Myocyte (in vitro differentiated cells): ENCODE results near the gene RGS17. TPM values are rescaled to one million over a fixed set of nuclear protein-coding genes. Genes with fewer than 3 reads are reported as not detected.
"Not testable (repeated sequence)": the region's sequence is repeated elsewhere in the genome, so short reads cannot be mapped to it uniquely, and the experiment has no call there.

Experiments
- DNase-seq: peaks from one replicate; pipeline ENCODE4 v3.0.0-alpha.2; 2012; ENCODE audit warnings: low read depth
- polyA plus RNA-seq: library from polyadenylated mRNA; unstranded; fragments of >200 nt; gene quantifications from one replicate; pipeline ENCODE4 v1.2.1, GENCODE V29; 2012; ENCODE audit warnings: missing spikeins
- total RNA-seq: library from RNA; depleted of rRNA; stranded (reverse); fragments of >200 nt; gene quantifications from 2 replicates; pipeline ENCODE4 v1.2.3, GENCODE V29; 2014

Gene RGS17, protein sequence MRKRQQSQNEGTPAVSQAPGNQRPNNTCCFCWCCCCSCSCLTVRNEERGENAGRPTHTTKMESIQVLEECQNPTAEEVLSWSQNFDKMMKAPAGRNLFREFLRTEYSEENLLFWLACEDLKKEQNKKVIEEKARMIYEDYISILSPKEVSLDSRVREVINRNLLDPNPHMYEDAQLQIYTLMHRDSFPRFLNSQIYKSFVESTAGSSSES
- total RNA-seq, result 4.7 and 6.7 TPM in 2 replicates
- polyA plus RNA-seq, result 0.43 TPM

DNA sequence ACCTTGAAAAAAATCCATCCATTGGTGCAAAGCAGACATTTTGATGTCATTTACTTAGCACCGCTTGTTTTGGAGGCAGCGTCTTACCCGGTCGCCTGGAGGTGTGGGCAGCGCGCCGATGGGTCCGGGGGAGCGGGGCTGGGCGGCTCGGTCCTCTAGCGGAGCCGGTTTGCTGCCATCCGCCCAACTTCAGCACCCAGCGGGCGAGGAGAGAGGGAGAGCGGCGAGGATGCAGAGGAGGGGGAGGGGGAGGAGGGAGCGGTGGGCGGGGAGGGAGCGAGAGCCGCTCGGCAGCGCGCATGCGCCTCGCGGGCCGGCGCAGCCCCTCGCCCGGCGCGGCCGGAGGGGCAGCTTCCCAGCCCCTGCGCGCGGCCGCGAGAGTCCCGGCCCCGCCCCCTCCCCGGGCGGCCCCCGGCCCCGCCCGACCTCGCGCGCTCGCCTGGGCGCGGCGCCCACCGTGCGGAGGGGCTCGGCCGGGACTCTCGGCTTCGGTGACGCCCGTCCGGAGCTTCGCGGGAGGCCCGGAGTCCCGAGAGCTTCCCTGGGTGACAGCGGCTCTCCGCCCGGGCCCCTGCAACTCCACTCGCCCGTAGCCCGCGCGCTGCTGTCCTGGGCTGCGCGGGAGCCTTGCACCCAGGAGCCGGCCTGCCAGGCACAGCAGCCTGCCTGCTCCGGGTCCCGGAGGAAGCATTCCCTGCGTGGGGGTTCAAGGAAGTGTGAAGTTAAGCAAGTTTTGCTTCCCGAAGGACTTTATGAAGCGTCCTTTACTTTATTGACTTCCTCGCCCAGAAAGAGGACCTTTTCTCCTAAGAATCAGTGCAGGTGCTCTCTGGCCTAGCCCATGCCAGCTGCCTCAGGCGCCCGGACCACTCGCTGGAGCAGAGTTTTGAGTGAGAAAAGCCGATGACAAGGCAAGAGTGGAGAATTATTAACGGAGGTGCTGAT is at the start of gene RGS17:
TSS of gene RGS17 (minus strand) at position 246 of the 945 bp plus-strand sequence. CDS start 87,264 bp downstream, outside the sequence.
- peak; percentile 86 for DNase-seq

DNA sequence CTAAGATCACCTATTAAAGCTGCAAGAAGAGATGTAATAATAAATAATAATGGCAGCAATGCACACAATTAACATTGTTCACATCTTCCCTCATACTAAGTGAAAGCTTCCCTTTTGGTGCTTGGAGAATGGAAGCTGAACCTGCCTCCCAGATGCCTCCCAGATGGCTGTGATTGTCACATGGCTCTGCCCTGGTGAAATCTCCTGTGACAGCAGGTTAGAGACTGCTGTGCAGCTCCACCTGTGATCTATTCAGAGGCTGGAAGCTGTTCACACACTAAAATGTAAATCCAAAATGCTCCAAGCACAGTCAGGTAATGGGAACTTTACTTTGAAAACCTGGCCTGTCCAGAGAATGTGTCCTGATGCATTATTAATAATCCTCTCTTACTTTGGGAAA is 41.7 kb upstream of the RGS17 start:
- no peak for DNase-seq

DNA sequence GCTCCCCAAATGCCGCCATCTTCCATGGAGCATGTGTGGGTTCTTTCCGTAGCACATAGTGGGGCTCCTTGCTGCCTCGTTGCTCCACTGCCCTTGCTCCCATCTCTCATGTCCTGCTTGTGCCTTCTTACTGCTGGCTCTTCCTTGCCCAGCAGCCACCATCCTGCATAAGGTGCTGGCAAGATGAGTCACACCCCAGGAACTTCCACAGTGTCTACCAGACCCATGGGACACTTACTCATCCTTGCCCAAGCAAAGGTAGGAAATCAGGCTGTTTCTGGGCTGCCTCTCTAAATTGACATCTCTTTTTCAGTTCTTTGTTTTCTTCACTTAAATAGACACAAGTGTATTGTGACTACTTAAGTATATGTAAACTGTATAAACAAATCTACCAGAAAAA is 39.4 kb upstream of the RGS17 start:
- peak; percentile 28 for DNase-seq

DNA sequence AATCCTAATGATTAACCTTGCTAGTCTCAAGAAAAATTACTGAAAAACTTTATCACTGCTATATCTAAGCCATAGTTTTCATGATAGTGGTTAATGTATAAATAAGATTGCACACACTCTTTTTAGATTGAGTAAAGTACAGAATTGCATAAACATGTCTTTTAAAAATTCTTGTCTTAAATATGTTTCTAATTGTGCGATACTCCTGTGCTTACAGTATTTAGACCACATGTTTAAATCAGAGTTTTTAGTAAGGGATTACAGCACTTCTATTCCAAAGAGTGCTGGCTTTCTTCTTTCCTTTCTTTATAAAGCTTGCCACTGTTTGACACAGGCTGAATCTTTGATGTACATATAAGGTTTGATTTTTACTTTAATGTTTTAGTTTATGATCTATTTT is 36.8 kb upstream of the RGS17 start:
- peak; percentile 8 for DNase-seq

DNA sequence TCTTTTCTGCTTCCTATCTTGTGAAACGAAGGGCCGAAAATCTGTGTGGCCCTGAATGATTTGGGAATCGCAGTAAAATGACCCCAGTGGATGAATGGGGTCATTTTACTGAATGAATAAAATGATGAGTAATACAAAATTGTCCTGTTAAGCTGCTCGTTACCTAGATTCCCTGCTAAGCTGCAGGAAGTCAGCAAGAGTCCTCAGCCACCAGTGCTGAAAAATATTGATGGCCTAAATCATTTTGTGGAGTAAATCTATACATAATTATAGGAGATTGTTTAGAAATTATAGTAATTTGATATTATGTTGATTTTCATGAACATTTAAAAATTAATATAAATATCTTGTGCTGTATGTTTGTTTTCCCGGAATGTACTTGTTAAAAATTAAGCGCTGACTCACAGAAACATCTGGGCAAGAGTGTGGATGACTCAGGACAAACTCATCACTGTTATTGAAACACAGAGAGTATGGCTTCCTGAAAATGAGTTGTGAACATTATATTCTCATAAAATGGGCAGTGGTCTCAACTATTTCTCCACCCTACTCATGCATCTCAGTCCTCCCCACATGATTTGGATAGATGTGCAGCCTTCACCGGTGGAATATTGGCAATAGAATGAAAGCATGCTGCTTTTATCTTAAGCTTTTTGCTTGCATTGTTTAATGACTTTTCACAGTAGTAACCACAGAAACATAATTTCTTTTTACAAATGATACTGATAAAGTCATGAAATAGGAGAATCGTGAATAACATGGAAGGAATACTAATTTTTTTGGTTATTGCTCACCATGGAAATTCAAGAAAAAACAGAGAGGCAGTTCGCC is 36.2 kb upstream of the RGS17 start:
- peak; percentile 49 for DNase-seq

DNA sequence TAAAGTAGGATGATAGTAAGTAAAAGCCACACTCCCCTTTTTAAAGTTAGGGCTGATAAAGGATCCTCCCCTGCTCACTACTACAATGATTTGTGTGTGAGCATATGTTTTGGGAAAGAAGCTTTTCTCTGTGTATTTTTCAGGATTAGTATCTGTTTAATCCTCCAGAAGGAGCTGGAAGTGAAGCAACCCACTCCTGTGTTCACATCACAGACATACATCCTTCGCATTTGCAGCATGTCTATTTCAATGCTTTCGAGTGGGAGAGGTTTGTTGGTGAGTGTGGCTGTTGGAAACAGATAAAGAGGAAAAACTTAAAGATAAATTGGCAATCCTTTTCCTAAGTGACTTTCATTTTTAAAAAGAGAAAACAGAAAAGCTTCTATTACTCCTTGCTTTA is 31.6 kb upstream of the RGS17 start:
- DNase-seq, result no peak

DNA sequence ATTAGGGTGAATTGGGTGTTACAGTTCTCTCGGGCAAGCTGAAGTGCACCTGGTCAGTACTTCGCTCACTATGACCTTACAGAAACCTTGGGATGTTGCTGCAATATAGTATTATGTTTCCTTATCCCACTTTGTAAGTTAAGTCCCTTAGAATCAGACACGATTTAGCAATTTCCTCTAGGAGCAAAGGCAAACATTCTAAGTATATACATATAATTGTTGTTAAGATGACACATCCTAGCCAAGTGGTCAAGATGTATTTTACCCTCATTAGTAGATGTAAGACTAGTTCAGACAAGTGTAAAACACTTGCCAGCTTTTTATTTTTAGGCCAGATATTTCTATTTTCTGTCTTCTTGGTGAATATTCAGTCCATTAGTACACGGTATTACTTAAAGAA is 31.1 kb upstream of the RGS17 start:
- DNase-seq, result no peak

DNA sequence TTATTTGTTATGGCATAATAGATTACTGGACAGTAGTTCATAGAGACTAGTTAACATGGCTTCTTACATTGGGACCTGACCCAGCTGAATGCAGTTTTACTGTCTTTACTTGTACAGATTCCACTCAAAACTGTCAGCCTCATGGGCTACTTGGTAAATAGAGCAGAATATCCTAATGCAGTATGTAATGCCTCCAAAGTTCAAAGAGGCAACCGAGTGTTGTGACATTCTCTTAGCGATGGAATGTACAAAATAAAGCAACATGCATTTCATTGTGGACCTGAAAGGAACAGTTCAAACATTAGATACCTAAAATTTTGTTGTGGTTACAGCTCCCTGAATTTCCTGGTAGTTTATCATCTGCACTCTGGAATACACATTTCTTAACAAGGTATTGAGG is 29.1 kb upstream of the RGS17 start:
- DNase-seq, result no peak

DNA sequence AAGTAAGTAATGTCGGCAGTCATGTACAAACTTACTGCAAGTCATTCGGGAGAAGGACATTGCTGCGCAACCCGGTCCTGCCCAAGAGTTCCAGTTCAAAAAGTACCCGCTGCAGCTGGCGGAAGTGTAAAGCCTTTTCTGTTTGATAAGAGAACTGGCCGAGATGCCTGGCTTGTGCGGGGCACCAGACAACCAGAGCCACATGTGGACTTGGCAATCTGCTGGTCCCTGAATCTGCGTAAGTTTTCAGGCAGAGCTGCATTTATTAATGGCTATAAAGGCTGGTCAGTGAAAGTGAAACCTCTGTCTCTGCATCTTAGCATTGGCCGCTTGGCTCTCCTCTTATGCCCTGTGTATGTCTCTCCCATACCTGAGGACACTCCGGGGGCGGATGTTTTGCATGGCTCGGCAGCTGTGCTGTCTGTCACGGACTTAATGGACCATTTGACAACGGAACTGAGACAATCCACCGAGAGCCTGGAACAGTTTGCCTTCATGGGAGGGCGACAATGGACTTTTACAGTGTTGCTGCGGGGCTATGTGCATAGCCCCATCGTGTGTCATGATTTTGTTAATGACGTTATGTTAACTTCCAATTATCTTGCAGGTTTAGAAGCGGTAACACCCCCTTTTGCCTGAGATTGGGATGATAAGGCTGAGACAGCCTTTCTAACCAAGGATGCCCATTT is 19.8 kb upstream of the RGS17 start:
- peak; percentile 44 for DNase-seq

DNA sequence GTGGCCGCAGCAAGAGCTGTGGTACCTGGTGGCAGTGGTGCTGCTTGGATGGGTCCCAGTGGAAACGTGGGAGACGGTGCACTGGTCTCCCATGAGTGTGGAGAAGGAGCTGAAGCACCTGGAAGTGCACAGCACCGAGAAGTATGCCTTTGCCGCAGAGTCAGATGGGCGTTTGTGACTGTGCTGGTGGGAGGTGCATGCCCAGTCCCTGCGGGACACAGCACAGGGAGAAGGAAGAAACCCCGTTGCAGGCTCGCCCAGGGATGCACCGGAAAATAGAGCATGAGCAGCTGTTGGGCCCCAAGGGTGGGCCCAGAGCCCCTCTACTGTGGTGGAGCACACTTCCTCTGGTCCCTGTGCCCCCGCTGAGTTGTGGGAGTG is 19.3 kb upstream of the RGS17 start:
- no peak for DNase-seq

DNA sequence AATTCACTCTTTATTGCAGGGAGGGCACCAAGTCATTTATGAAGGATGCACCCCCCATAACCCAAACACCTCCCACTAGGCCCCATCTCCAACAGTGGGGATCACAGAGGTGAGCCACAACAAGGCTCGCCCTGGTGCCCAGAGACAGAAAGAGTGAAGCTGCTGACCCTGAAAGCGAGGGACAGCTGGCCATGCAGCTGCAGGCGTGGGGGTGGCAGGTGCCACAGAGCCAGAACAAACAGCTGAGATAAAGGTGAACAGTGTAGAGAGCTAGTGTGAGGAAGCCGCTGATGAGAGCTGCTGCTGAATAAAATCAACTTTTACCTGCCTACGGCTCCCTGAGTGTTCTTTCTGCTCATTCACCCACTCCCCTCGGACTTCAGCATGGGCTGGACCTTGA is 18.8 kb upstream of the RGS17 start:
- no peak for DNase-seq

DNA sequence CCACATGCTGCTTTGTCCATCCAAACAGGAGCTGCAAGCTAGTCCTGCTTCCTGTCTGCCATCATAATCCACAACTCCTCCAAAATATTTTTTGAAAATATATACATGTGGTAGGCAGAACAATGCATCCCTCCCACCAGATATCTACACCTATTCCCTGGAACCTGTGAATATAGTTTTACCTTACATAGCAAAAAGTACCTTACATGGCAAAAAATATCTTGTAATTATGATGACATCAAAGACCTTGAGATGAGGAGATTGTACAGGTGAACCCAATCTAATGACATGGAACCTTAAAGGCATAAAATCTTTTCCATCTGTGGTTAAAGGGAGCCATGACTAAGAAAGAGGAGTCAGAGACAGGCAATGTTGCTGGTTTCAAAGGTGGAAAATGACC is 15.3 kb upstream of the RGS17 start:
- DNase-seq, result no peak

DNA sequence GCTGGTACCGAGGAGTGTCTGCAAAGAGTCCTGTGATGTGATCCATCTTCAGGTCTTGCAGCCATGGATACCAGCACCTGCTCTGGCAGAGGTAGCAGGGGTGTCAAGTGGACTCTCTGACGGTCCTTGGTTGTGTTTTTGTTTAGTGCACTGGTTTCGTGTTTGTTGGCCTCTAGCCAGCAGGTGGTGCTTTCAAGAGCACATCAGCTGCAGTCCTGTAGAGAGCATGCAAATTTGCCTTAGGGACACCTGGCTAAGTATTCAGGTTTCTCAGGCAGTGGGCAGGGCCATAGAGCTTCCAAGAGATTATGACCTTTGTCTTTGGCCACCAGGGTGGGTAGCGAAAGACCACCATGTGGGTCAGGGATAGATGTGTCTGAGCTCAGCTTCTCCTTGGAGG is 14.5 kb upstream of the RGS17 start:
- DNase-seq, result no peak

DNA sequence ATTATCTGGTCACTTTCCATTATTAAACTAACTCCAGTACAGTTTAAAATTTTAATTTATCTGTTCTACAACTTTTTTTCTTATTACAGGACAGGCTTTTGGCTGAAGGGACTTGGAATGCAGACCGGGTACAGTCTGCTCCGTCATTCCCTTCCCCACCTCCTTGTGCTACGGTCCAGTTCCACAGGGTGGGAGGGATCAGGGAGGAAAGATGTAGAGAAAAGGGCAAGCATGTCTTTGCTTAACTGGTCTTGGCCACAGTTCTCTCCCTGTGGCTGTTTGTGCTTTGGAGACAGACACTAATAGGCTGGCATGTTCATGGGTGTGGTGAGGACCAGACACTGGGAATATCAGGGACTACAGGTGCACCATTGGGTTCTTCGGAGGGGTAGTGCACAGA is 12.1 kb upstream of the RGS17 start:
- no peak for DNase-seq

DNA sequence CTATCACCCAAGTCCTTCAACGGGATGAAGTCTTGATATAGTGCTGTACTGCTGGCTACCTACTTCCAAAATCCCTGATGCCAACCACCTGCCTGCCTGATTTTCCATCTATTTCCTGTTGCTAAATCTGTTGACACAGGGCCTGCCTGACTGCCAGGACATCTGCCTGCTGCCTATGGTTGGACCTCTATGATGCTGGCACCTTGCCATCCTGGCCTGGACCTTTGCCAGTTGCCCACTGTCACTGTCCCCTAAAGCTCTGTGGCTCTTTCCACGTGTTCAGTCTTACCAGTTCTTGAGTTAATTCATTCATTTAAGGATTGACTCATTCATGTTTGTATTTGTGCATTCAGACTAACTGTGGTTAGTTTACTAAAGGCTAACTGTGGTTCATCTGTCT is 9.2 kb upstream of the RGS17 start:
- no peak for DNase-seq

DNA sequence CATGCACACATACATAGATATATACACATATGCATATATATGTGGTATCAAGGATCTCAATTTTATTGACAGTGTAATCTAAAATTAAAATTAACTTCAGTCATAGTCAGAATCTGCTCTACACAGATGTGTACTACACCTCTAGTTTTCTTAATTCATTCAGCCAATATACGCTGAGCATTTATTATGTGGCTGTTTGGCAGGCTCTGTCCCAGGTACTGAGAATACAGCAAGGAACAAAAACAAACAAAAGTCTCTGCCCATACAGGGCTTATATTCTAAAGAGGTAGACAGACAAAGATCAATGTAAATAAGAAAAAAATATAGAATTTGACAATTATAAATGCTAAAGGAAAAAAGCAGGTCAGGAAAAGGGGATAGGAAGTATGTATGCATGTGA is 7.8 kb upstream of the RGS17 start:
- DNase-seq, result no peak

DNA sequence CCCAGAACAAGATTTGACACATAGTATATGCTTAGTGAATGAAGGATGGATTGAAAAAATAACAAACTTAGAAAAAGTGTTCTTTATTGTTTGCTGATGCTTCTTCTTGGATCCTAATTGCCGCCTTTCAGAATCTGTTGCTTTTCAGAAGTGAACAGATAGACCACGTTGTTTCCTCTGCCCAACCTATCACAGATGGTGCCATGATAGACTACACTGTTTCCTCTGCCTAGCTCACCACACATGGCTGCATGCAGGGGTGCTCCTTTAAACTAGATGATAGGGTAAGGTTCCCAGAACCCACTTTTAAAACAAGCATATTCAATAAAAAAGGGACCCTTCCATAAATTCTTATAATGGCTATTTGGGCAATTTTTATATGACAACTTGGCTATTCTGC is 4.6 kb upstream of the RGS17 start:
- no peak for DNase-seq

DNA sequence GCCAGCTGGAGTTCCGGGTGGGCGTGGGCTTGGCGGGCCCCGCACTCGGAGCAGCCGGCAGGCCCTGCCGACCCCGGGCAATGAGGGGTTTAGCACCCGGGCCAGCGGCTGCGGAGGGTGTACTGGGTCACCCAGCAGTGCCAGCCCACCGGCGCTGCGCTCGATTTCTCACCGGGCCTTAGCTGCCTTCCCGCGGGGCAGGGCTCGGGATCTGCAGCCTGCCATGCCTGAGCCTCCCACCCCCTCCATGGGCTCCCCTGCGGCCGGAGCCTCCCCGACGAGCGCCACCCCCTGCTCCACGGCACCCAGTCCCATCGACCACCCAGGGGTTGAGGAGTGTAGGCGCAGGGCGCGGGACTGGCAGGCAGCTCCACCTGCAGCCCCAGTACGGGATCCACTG is 2.6 kb upstream of the RGS17 start:
- not testable (repeated sequence) for DNase-seq

DNA sequence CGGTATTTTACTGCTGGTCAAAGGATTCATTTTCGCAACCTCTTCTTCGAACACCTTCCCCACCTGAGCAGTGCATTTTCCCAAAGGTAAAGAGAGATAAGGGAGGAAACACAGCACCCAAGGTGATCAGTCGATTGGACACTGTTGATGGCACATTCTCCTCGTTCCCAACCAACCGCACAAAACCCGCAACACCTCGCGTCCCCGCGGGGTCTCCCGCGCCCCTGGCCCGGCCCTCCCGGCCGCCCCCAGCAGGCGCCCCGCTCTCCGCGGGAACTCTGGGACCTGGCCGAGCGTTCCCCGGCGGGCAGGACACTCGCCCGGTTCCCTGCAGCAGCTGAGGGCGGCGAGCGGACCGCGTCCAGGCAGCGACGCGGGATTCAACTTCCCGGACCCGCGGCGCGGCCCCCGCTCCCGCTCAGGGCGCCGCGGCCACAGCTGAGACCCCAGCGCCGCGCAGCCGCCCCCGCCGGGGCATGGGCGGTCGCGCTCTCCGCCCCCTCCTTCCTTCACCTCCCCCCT is 506 bp downstream of the RGS17 start:
- peak; percentile 33 for DNase-seq

DNA sequence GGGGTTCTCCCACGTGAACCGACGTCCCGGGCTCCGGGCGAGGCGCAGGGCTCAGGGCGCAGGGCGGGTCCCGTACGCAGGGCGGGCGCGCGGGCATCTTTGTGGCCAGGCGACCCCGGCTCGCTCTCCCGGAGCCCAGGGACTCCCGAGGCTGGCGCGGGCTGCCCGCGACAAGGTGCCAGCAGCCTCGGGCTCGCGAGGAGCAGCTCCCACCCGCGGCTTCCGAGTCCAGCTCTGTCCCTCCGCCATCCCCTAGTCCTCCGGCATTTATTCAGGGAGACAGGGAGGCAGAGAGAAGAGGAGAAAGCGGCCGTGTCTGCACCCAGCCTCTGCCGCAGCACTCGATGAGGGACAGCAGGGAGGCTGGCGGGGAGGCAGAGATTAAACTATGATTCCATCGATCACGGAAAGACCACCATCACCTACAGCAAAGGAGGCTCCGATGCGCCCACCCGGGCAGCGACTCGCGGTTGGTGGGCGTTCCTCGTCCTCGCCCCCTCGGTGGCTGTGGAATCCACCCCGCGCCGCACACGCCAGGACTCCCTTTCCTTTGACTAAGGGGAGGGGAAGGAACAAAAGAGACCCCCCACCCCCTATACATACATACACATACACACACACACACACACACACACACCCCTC is 1.1 kb downstream of the RGS17 start:
- peak; percentile 49 for DNase-seq
